BLaER1 (cell line): Measurements from ENCODE around the gene TEX51.
A peak's percentile ranks its signal among the peaks of the same experiment; 100 is the strongest.

Experiments
- H3K27ac ChIP-seq: shearing (Covaris generic); formaldehyde crosslinking; 2 replicates; pipeline ENCODE4 v1.8.1; 2022
- H3K27me3 ChIP-seq: shearing (Covaris generic); formaldehyde crosslinking; 2 replicates; pipeline ENCODE4 v1.8.1; 2022
- H3K36me3 ChIP-seq: shearing (Covaris generic); formaldehyde crosslinking; 2 replicates; pipeline ENCODE4 v1.8.1; 2022
- H3K4me1 ChIP-seq: shearing (Covaris generic); formaldehyde crosslinking; 2 replicates; pipeline ENCODE4 v1.8.1; 2022
- H3K4me2 ChIP-seq: shearing (Covaris generic); formaldehyde crosslinking; 2 replicates; pipeline ENCODE4 v1.8.1; 2022
- H3K4me3 ChIP-seq: shearing (Covaris generic); formaldehyde crosslinking; 2 replicates; pipeline ENCODE4 v1.8.1; 2022
- H3K9ac ChIP-seq: shearing (Covaris generic); formaldehyde crosslinking; 2 replicates; pipeline ENCODE4 v1.8.1; 2022
- H3K9me3 ChIP-seq: shearing (Covaris generic); formaldehyde crosslinking; 2 replicates; pipeline ENCODE4 v1.8.1; 2022
- H4K20me1 ChIP-seq: shearing (Covaris generic); formaldehyde crosslinking; 2 replicates; pipeline ENCODE4 v1.8.1; 2022
- Cebpa-rat ChIP-seq: shearing (Covaris generic); IDR thresholded peaks from 2 replicates; pipeline ENCODE4 v1.8.1; 2022

Gene TEX51

GRCh38 chr2:126900646-126901319 lies 2.1 kb downstream of the TEX51 start:
- no peak overlapping the region for H3K4me3 ChIP-seq
- H3K27me3 ChIP-seq: no peaks in the 10 kb centered on the region
- 0 out of 2 replicates have a peak, but pooled peaks cover 5% of the 10 kb centered on the region for H3K4me1 ChIP-seq
- peaks cover 14% of the 10 kb centered on the region for H3K9me3 ChIP-seq
- H3K36me3 ChIP-seq: no peaks in the 10 kb centered on the region
- no peak overlapping the region for H3K9ac ChIP-seq
- H4K20me1 ChIP-seq: no peaks in the 10 kb centered on the region
- no peak overlapping the region for H3K4me2 ChIP-seq
- TF ChIP-seq Cebpa-rat: no peak
- no peak overlapping the region for H3K27ac ChIP-seq

GRCh38 chr2:126901459-126901858 lies 2.8 kb downstream of the TEX51 start:
- H3K9ac ChIP-seq: no peak overlapping the region
- TF ChIP-seq Cebpa-rat: no peak
- H3K4me2 ChIP-seq: no peak overlapping the region
- peaks cover 14% of the 10 kb centered on the region for H3K9me3 ChIP-seq
- H3K4me3 ChIP-seq: no peak overlapping the region
- 0 out of 2 replicates have a peak, but pooled peaks cover 5% of the 10 kb centered on the region for H3K4me1 ChIP-seq
- H3K27ac ChIP-seq: no peak overlapping the region
- H3K27me3 ChIP-seq: no peaks in the 10 kb centered on the region
- H3K36me3 ChIP-seq: no peaks in the 10 kb centered on the region
- H4K20me1 ChIP-seq: no peaks in the 10 kb centered on the region

GRCh38 chr2:126902152-126902835 lies 3.6 kb downstream of the TEX51 start:
- Histone ChIP-seq H3K27me3 (no peaks in the 10 kb centered on the region), H3K36me3 (no peaks in the 10 kb centered on the region), H3K9me3 (peaks cover 14% of the 10 kb centered on the region), H3K27ac (no peak overlapping the region), H3K4me3 (no peak overlapping the region), H3K4me1 (0 out of 2 replicates have a peak, but pooled peaks cover 5% of the 10 kb centered on the region), H4K20me1 (no peaks in the 10 kb centered on the region), H3K4me2 (no peak overlapping the region), H3K9ac (no peak overlapping the region)
- no peak for TF ChIP-seq Cebpa-rat

GRCh38 chr2:126902859-126903258 lies 4.2 kb downstream of the TEX51 start:
- TF ChIP-seq Cebpa-rat: no peak
- no peak overlapping the region for H3K9ac ChIP-seq
- no peaks in the 10 kb centered on the region for H3K27me3 ChIP-seq
- H3K9me3 ChIP-seq: peaks cover 14% of the 10 kb centered on the region
- no peak overlapping the region for H3K4me2 ChIP-seq
- H3K36me3 ChIP-seq: no peaks in the 10 kb centered on the region
- H3K4me1 ChIP-seq: 0 out of 2 replicates have a peak, but pooled peaks cover 5% of the 10 kb centered on the region
- no peak overlapping the region for H3K27ac ChIP-seq
- H3K4me3 ChIP-seq: no peak overlapping the region
- H4K20me1 ChIP-seq: no peaks in the 10 kb centered on the region

- H3K27ac ChIP-seq: no peak overlapping the region
- H3K4me3 ChIP-seq: no peak overlapping the region
- H4K20me1 ChIP-seq: no peaks in the 10 kb centered on the region
- no peak overlapping the region for H3K4me2 ChIP-seq
- no peak overlapping the region for H3K9ac ChIP-seq
- H3K4me1 ChIP-seq: peaks cover 18% of the 10 kb centered on the region
- no peaks in the 10 kb centered on the region for H3K27me3 ChIP-seq
- TF ChIP-seq Cebpa-rat: no peak
- no peaks in the 10 kb centered on the region for H3K36me3 ChIP-seq
- peaks cover 14% of the 10 kb centered on the region for H3K9me3 ChIP-seq
These were observed 7.3 kb downstream of the TEX51 start for GRCh38 chr2:126905991-126906390.

- H3K9ac ChIP-seq: no peak overlapping the region
- no peak overlapping the region for H3K4me3 ChIP-seq
- no peak overlapping the region for H3K27ac ChIP-seq
- peaks cover 14% of the 10 kb centered on the region for H3K9me3 ChIP-seq
- H3K36me3 ChIP-seq: no peaks in the 10 kb centered on the region
- H3K4me2 ChIP-seq: no peak overlapping the region
- no peak for TF ChIP-seq Cebpa-rat
- H3K4me1 ChIP-seq: peaks cover 18% of the 10 kb centered on the region
- no peaks in the 10 kb centered on the region for H4K20me1 ChIP-seq
- H3K27me3 ChIP-seq: no peaks in the 10 kb centered on the region
These were observed 8.1 kb downstream of the TEX51 start for GRCh38 chr2:126906781-126907180.

GRCh38 chr2:126907671-126908070 lies 9.0 kb downstream of the TEX51 start:
- TF ChIP-seq Cebpa-rat: no peak
- no peak overlapping the region for H3K27ac ChIP-seq
- no peaks in the 10 kb centered on the region for H3K27me3 ChIP-seq
- H3K9me3 ChIP-seq: peaks cover 14% of the 10 kb centered on the region
- no peaks in the 10 kb centered on the region for H3K36me3 ChIP-seq
- H4K20me1 ChIP-seq: no peaks in the 10 kb centered on the region
- no peak overlapping the region for H3K4me2 ChIP-seq
- no peak overlapping the region for H3K4me3 ChIP-seq
- H3K9ac ChIP-seq: no peak overlapping the region
- peaks cover 15% of the 10 kb centered on the region for H3K4me1 ChIP-seq

GRCh38 chr2:126908721-126909177 lies 10.1 kb downstream of the TEX51 start:
- no peak overlapping the region for H3K27ac ChIP-seq
- peaks cover 10% of the 10 kb centered on the region for H3K9me3 ChIP-seq
- H3K4me1 ChIP-seq: peaks cover 13% of the 10 kb centered on the region
- H3K36me3 ChIP-seq: no peaks in the 10 kb centered on the region
- no peaks in the 10 kb centered on the region for H3K27me3 ChIP-seq
- no peak overlapping the region for H3K4me3 ChIP-seq
- H3K4me2 ChIP-seq: peak overlapping the region; percentile 41
- no peaks in the 10 kb centered on the region for H4K20me1 ChIP-seq
- H3K9ac ChIP-seq: no peak overlapping the region
- TF ChIP-seq Cebpa-rat: no peak

GRCh38 chr2:126909366-126909765 lies 10.7 kb downstream of the TEX51 start:
- H3K4me3 ChIP-seq: no peak overlapping the region
- H3K4me1 ChIP-seq: peaks cover 13% of the 10 kb centered on the region
- H3K27ac ChIP-seq: no peak overlapping the region
- no peaks in the 10 kb centered on the region for H4K20me1 ChIP-seq
- no peaks in the 10 kb centered on the region for H3K27me3 ChIP-seq
- no peaks in the 10 kb centered on the region for H3K36me3 ChIP-seq
- H3K9me3 ChIP-seq: peaks cover 4% of the 10 kb centered on the region; the same call in 1 of the 2 replicates
- TF ChIP-seq Cebpa-rat: no peak
- no peak overlapping the region for H3K9ac ChIP-seq
- peak overlapping the region; percentile 41 for H3K4me2 ChIP-seq

GRCh38 chr2:126909781-126910180 lies 11.1 kb downstream of the TEX51 start:
- Histone ChIP-seq H3K36me3 (no peaks in the 10 kb centered on the region), H3K4me3 (no peak overlapping the region), H3K4me2 (peak overlapping the region; percentile 41), H3K9me3 (0 out of 2 replicates have a peak, but pooled peaks cover under 1% of the 10 kb centered on the region), H3K27me3 (no peaks in the 10 kb centered on the region), H4K20me1 (no peaks in the 10 kb centered on the region), H3K4me1 (peaks cover 13% of the 10 kb centered on the region), H3K9ac (no peak overlapping the region), H3K27ac (no peak overlapping the region)
- TF ChIP-seq Cebpa-rat: no peak
